Kidney epithelial cell (primary cell): ENCODE data around the gene CYP2W1. TPM values are rescaled to one million over a fixed set of nuclear protein-coding genes. Genes with fewer than 3 reads are reported as not detected.

Experiments used
- DNase-seq: peaks from one replicate; pipeline ENCODE4 v3.0.0-alpha.2; 2010; ENCODE audit warnings: low read depth
- H3K27me3 ChIP-seq: 2 replicates; pipeline ENCODE4 v1.6.0; 2011; ENCODE audit warnings: low read length; ENCODE audit not compliant: control insufficient read depth, insufficient read depth
- H3K36me3 ChIP-seq: 2 replicates; pipeline ENCODE4 v1.5.1; 2011; ENCODE audit warnings: low read length; ENCODE audit not compliant: control insufficient read depth, insufficient read depth
- H3K4me3 ChIP-seq: 2 replicates; pipeline ENCODE4 v1.5.1; 2011; ENCODE audit warnings: low read depth, mild to moderate bottlenecking, control low read depth, low read length
- CTCF ChIP-seq: IDR thresholded peaks from 2 replicates; pipeline ENCODE4 v1.5.1; 2011; ENCODE audit warnings: mild to moderate bottlenecking, moderate library complexity, low read length, control low read depth, inconsistent platforms; ENCODE audit not compliant: insufficient read depth, poor library complexity, severe bottlenecking
- total RNA-seq: library from RNA; depleted of rRNA; stranded (reverse); fragments of >200 nt; gene quantifications from 2 replicates; pipeline ENCODE4 v1.2.3, GENCODE V29; 2015

The CYP2W1 gene
- 0.75 TPM in 1 of 2 replicates, not detected in the other for total RNA-seq

GRCh38 chr7:983004-983615, at the start of gene CYP2W1:
Gene CYP2W1 (plus strand): TSS chr7:983181. CDS start chr7:983212, 31 bp downstream.
- Histone ChIP-seq H3K4me3 (no peak within 1 kb of the TSS), H3K36me3 (no peaks in the 10 kb centered on the region), H3K27me3 (peaks cover 2% of the 10 kb centered on the region)
- no peak for DNase-seq
- no peak for TF ChIP-seq CTCF

- Histone ChIP-seq H3K36me3 (no peaks in the 10 kb centered on the region), H3K27me3 (no peaks in the 10 kb centered on the region), H3K4me3 (no peak overlapping the region)
- no peak for DNase-seq
- TF ChIP-seq CTCF, result no peak
These were observed 48.4 kb upstream of the CYP2W1 start for GRCh38 chr7:934469-935163.

GRCh38 chr7:935164-935873, 47.7 kb upstream of the CYP2W1 start:
- no peak for TF ChIP-seq CTCF
- Histone ChIP-seq H3K27me3 (peaks cover 3% of the 10 kb centered on the region), H3K36me3 (no peaks in the 10 kb centered on the region), H3K4me3 (no peak overlapping the region)
- no peak for DNase-seq

- Histone ChIP-seq H3K4me3 (no peak overlapping the region), H3K36me3 (no peaks in the 10 kb centered on the region), H3K27me3 (peaks cover 3% of the 10 kb centered on the region)
- no peak for TF ChIP-seq CTCF
- no peak for DNase-seq
These were observed 47.1 kb upstream of the CYP2W1 start for GRCh38 chr7:935874-936385.

GRCh38 chr7:936386-937054, 46.5 kb upstream of the CYP2W1 start:
- Histone ChIP-seq H3K4me3 (no peak overlapping the region), H3K27me3 (peaks cover 3% of the 10 kb centered on the region), H3K36me3 (no peaks in the 10 kb centered on the region)
- DNase-seq, result no peak
- TF ChIP-seq CTCF, result no peak
